Measurements from ENCODE around the gene EFNB2.

Gene EFNB2

GRCh38 chr13:106497079-106497478 is 38.4 kb downstream of the EFNB2 start:
- TF ChIP-seq TEAD4 (IDR thresholded peaks at IDR 0.05) (no peak), TCF12 (IDR thresholded peaks at IDR 0.05; ENCODE audit: low read depth) (no peak), YY1 (IDR thresholded peaks at IDR 0.05; ENCODE audit: low read depth) (no peak), CREB1 (IDR thresholded peaks at IDR 0.05; ENCODE audit: low read depth) (no peak), NFIC (IDR thresholded peaks at IDR 0.05) (no peak), REST (IDR thresholded peaks at IDR 0.05; ENCODE audit: low read depth) (no peak), CEBPB (IDR thresholded peaks at IDR 0.05) (no peak), EP300 (IDR thresholded peaks at IDR 0.05; ENCODE audit: borderline replicate concordance) (no peak), USF1 (IDR thresholded peaks at IDR 0.05) (no peak), TAF1 (IDR thresholded peaks at IDR 0.05; ENCODE audit: low read depth) (no peak)

DNA sequence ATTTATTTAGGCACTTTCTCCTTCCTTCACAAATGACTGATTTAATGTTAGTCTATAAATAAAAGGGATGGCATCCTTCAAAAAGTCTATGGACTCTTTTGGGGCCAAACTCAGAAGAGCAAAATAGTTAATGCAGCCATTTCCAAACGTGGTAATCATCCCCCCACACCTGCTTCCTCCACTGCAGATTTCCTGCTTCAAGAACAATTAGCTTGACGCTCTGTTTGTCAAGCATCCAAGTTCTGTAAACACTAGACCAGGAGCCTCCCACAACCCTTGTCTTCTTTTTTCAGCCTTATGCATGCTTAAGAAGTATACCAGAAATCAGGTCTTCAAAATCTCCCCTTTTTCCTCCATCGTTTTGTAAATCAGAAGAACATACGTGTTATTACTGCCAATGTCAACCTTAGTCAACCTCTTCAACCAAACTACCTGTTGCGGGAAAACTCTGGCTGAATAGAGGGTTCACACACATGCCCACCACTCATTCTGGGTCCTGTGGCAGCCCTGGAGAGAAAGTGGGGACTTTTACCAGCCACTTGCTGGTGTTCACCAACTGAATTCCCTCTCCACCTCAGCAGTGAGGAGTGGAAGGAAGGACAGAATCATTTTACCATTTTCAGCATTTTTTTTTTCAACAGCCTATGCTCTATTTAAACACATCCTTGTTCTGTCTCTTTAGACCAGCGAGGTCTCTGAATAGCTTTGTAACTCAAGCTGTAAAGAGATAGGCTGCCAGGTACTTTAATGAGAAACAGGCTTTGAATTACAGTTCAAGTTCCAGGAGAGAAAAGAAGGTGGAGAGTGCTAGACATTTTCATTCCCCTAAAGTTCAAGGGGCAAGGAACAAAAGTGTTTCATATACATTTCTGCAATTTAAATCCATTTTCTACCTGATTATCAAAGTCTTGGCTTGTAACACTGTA is 39.1 kb downstream of the EFNB2 start:
- TF ChIP-seq, protein P1, sequence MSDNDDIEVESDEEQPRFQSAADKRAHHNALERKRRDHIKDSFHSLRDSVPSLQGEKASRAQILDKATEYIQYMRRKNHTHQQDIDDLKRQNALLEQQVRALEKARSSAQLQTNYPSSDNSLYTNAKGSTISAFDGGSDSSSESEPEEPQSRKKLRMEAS (IDR thresholded peaks at IDR 0.05) = no peak
- no peak for TF ChIP-seq TCF12 (IDR thresholded peaks at IDR 0.05; ENCODE audit: low read depth)
- no peak for TF ChIP-seq FOXM1 (IDR thresholded peaks at IDR 0.05; ENCODE audit: borderline replicate concordance, low read depth)
- no peak for TF ChIP-seq USF1 (IDR thresholded peaks at IDR 0.05)
- no peak for TF ChIP-seq EP300 (IDR thresholded peaks at IDR 0.05; ENCODE audit: borderline replicate concordance)
- no peak for TF ChIP-seq YY1 (IDR thresholded peaks at IDR 0.05; ENCODE audit: low read depth)
- no peak for TF ChIP-seq CREB1 (IDR thresholded peaks at IDR 0.05; ENCODE audit: low read depth)
- no peak for TF ChIP-seq REST (IDR thresholded peaks at IDR 0.05; ENCODE audit: low read depth)
- TF ChIP-seq ZBTB7A (IDR thresholded peaks at IDR 0.05; ENCODE audit: low read depth) = no peak
- no peak for TF ChIP-seq CEBPB (IDR thresholded peaks at IDR 0.05)
- no peak for TF ChIP-seq TAF1 (IDR thresholded peaks at IDR 0.05; ENCODE audit: low read depth)
- TF ChIP-seq TEAD4 (IDR thresholded peaks at IDR 0.05) = no peak
- TF ChIP-seq NFIC (IDR thresholded peaks at IDR 0.05) = no peak
- no peak for TF ChIP-seq EGR1 (IDR thresholded peaks at IDR 0.05)

DNA sequence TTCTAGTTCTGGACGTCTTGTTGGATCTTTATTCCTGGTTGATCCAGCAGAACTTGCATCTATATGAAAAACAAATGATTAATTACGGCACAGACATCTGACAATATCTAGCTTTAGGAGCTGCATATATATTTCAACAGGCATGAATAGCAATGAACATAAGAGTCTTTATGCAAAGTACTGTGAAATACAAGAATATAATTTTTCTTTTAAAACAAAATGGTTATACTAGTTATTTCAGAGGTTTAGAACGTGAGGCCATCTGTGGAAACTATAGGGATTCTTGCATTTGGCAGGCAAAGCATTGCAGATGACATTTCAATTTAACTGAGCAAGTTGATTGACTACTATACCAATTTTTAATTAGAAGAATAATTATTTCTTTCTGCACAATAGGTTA is 40.5 kb downstream of the EFNB2 start:
- TF ChIP-seq EGR1 (IDR thresholded peaks at IDR 0.05) (no peak), ZBTB7A (IDR thresholded peaks at IDR 0.05; ENCODE audit: low read depth) (no peak), FOXM1 (IDR thresholded peaks at IDR 0.05; ENCODE audit: borderline replicate concordance, low read depth) (no peak)

- no peak for TF ChIP-seq CREB1 (IDR thresholded peaks at IDR 0.05; ENCODE audit: low read depth)
- no peak for TF ChIP-seq TEAD4 (IDR thresholded peaks at IDR 0.05)
- TF ChIP-seq CEBPB (IDR thresholded peaks at IDR 0.05) = no peak
- no peak for TF ChIP-seq ZBTB7A (IDR thresholded peaks at IDR 0.05; ENCODE audit: low read depth)
- no peak for TF ChIP-seq TAF1 (IDR thresholded peaks at IDR 0.05; ENCODE audit: low read depth)
- TF ChIP-seq, protein P1 (IDR thresholded peaks at IDR 0.05) = no peak
- no peak for TF ChIP-seq FOXM1 (IDR thresholded peaks at IDR 0.05; ENCODE audit: borderline replicate concordance, low read depth)
These were observed 41.0 kb downstream of the EFNB2 start for GRCh38 chr13:106494506-106494905.

DNA sequence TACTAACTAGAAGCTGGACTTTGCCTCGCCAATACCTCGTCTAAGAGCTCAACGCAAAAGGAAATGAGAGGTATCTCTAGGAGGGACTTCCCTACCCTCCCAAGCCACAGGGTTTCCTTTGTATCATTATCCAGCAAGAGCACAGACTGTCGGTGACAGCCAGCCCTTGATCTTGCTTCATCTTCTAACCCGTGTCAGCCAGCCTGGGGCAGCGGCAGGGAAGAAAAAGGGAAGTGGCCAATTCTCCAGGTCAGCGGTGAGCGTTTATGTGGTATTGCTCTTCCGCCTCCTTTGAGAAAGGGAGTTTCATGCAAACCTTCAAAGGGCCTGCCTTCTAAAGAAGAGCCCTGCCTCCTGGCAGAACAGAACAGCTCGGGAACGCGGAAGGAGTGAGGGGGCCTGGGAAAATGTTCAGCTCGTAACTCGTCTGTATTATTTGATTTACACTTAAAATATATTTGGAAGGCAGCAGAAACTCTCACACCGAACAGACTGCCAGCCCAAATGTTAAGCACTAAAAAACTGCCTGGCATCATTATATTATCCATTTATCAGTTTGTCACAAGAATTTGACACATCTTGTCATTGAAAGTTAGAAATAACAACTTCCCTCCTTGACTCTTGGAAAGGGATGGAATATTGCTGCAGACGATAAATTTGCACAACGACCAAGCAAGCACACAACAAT is 41.8 kb downstream of the EFNB2 start:
- no peak for TF ChIP-seq NFIC (IDR thresholded peaks at IDR 0.05)
- TF ChIP-seq USF1 (IDR thresholded peaks at IDR 0.05) = no peak
- no peak for TF ChIP-seq TEAD4 (IDR thresholded peaks at IDR 0.05)
- no peak for TF ChIP-seq CEBPB (IDR thresholded peaks at IDR 0.05)
- no peak for TF ChIP-seq RAD21 (IDR thresholded peaks at IDR 0.05; ENCODE audit: low read depth)
- no peak for TF ChIP-seq REST (IDR thresholded peaks at IDR 0.05; ENCODE audit: low read depth)
- TF ChIP-seq, protein P1 (IDR thresholded peaks at IDR 0.05) = no peak
- TF ChIP-seq EP300 (IDR thresholded peaks at IDR 0.05; ENCODE audit: borderline replicate concordance) = no peak
- TF ChIP-seq FOXM1 (IDR thresholded peaks at IDR 0.05; ENCODE audit: borderline replicate concordance, low read depth) = no peak
- TF ChIP-seq EGR1 (IDR thresholded peaks at IDR 0.05) = no peak
- no peak for TF ChIP-seq TAF1 (IDR thresholded peaks at IDR 0.05; ENCODE audit: low read depth)
- no peak for TF ChIP-seq CREB1 (IDR thresholded peaks at IDR 0.05; ENCODE audit: low read depth)
- TF ChIP-seq ZBTB7A (IDR thresholded peaks at IDR 0.05; ENCODE audit: low read depth) = no peak
- TF ChIP-seq YY1 (IDR thresholded peaks at IDR 0.05; ENCODE audit: low read depth) = no peak
- TF ChIP-seq TCF12 (IDR thresholded peaks at IDR 0.05; ENCODE audit: low read depth) = no peak
